ENCODE measurements around the gene DOCK2.
"Not testable (repeated sequence)": the region's sequence is repeated elsewhere in the genome, so short reads cannot be mapped to it uniquely, and the experiment has no call there.

The DOCK2 gene

GRCh38 chr5:169801781-169802180 is 164.7 kb downstream of the DOCK2 start:
- peak overlapping the region; percentile 23 for H3K27ac Mint-ChIP-seq
- peaks cover 56% of the 10 kb centered on the region for H3K36me3 Mint-ChIP-seq (ENCODE audit: low read depth)
- DNase-seq = no peak
- no peak for ATAC-seq
- H3K9me3 Mint-ChIP-seq = no peaks in the 10 kb centered on the region
- no peak overlapping the region for H3K4me3 Mint-ChIP-seq
- no peaks in the 10 kb centered on the region for H3K27me3 Mint-ChIP-seq
- peaks cover 61% of the 10 kb centered on the region for H3K4me1 Mint-ChIP-seq

- Mint-ChIP-seq H3K9me3 (no peaks in the 10 kb centered on the region), H3K36me3 (ENCODE audit: low read depth) (peaks cover 48% of the 10 kb centered on the region), H3K4me1 (peaks cover 52% of the 10 kb centered on the region), H3K4me3 (no peak overlapping the region), H3K27ac (no peak overlapping the region), H3K27me3 (no peaks in the 10 kb centered on the region)
- no peak for DNase-seq
- ATAC-seq = no peak
Measured at GRCh38 chr5:169803077-169803981, 166.3 kb downstream of the DOCK2 start.

DNA sequence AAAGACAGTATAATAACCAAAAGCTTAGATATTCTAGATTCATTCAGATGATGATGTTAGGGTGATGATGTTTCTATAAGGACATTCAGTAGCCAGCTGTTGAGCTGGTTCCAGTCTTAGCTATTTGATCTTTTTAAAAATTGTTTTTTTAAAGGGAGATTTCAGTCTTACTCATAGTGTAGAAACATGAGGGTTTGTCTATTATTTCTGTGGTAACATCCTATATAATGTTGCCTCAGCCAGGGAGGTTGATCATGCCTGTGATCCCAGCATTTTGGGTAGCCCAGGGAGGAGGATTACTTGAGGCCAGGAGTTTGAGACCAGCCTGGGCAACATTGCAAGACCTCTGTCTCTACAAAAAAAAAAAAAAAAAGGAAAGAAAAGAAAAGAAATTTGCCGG is 167.8 kb downstream of the DOCK2 start:
- Mint-ChIP-seq H3K4me3 (peak overlapping the region; percentile 48), H3K36me3 (ENCODE audit: low read depth) (peaks cover 50% of the 10 kb centered on the region), H3K9me3 (no peaks in the 10 kb centered on the region), H3K27me3 (no peaks in the 10 kb centered on the region), H3K27ac (peak overlapping the region; percentile 92), H3K4me1 (peaks cover 50% of the 10 kb centered on the region)
- DNase-seq (no peak), ATAC-seq (no peak)

- ATAC-seq (peak; percentile 93), DNase-seq (peak; percentile 53)
- H3K4me3 Mint-ChIP-seq = peak overlapping the region; percentile 48
- H3K4me1 Mint-ChIP-seq = peaks cover 44% of the 10 kb centered on the region
- no peaks in the 10 kb centered on the region for H3K27me3 Mint-ChIP-seq
- H3K9me3 Mint-ChIP-seq = no peaks in the 10 kb centered on the region
- H3K27ac Mint-ChIP-seq = peak overlapping the region; percentile 92
- H3K36me3 Mint-ChIP-seq (ENCODE audit: low read depth) = peaks cover 48% of the 10 kb centered on the region
Measured at GRCh38 chr5:169805527-169805934, 168.5 kb downstream of the DOCK2 start.

DNA sequence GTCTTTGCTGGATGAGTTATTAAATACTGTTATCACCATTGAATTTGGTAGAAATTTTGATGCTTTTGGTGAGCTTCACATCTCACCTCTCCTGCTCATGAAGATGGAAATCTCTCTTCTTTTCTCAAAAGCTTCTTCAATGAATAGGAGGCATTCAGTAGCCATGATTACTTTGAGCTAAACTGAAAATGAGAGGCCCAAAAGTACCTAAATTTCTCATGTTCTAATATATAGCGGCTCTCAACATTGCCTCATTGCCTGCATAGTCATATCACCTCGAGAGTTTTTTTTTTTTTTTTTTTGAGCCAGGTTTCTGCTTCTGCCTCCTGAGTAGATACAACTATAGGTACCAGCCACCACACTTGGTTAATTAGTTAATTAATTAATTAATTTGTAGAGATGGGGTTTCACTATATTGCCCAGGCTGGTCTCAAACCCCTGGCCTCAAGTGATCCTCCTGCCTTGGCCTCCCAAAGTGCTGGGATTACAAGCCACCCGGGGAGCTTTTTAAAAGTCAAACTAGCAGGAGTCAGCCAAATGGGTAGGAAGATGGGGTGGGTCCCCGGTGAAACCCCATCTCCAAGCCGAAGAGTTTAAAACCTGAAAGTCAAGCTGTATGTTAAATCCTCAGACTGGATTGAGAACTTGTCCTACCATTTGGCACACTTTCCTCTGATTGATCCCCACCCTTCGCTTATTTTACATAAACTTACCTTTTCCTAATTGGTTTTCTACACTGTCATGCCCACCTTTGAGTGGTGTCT is 169.0 kb downstream of the DOCK2 start:
- DNase-seq = no peak
- peaks cover 46% of the 10 kb centered on the region for H3K36me3 Mint-ChIP-seq (ENCODE audit: low read depth)
- peaks cover 41% of the 10 kb centered on the region for H3K4me1 Mint-ChIP-seq
- peak; percentile 12 for ATAC-seq
- peak overlapping the region; percentile 92 for H3K27ac Mint-ChIP-seq
- H3K4me3 Mint-ChIP-seq = peak overlapping the region; percentile 48
- H3K27me3 Mint-ChIP-seq = no peaks in the 10 kb centered on the region
- no peaks in the 10 kb centered on the region for H3K9me3 Mint-ChIP-seq

DNA sequence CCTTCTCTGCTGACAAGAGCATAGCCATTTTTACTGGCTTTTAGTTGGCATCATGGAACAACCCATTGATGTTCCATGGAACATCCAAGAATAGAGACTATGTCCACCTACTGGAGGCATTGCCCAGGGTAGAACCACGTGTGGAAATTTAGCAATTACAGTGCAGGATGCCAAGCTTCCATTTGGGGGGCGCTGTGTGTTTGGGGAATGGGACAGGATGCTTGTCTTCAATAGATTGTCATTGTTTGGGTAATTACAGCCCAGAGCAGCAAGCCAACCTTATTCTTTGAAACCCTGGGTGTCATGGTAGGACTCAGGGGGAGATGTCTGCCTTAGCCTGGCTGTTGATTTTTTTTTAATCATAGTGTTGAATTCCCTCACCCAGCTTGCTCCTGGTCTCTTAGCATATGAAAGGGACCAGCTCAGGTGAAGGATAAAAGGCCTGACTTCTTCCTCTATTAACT is 171.1 kb downstream of the DOCK2 start:
- no peak for ATAC-seq
- Mint-ChIP-seq H3K36me3 (ENCODE audit: low read depth) (peaks cover 46% of the 10 kb centered on the region), H3K9me3 (no peaks in the 10 kb centered on the region), H3K4me1 (peaks cover 31% of the 10 kb centered on the region), H3K27ac (no peak overlapping the region), H3K4me3 (no peak overlapping the region), H3K27me3 (no peaks in the 10 kb centered on the region)
- no peak for DNase-seq

DNA sequence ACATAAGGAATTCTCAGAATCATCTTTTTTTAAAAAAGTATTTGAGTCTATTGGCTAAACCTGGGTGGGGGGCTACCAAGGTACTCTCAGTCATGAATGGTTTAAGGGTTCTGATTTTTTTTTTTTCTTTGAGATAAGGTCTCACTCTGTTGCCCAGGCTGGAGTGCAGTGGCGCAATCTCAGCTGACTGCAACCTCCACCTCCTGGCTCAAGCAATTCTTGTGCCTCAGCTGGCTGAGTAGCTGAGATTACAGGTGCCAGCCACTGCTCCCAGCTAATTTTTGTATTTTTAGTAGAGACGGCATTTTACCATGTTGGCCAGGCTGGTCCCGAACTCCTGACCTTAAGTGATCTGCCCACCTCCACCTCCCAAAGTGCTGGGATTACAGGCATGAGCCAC is 171.8 kb downstream of the DOCK2 start:
- H3K36me3 Mint-ChIP-seq (ENCODE audit: low read depth) = peaks cover 47% of the 10 kb centered on the region

GRCh38 chr5:169809281-169809680 is 172.2 kb downstream of the DOCK2 start:
- Mint-ChIP-seq H3K36me3 (ENCODE audit: low read depth) (peaks cover 48% of the 10 kb centered on the region), H3K27me3 (no peaks in the 10 kb centered on the region), H3K27ac (no peak overlapping the region), H3K9me3 (no peaks in the 10 kb centered on the region), H3K4me1 (peaks cover 22% of the 10 kb centered on the region), H3K4me3 (no peak overlapping the region)
- no peak for DNase-seq
- ATAC-seq = no peak

More for the DNA sequence above, 171.8 kb downstream of the DOCK2 start:
- H3K27me3 Mint-ChIP-seq, ATAC-seq, H3K27ac Mint-ChIP-seq, H3K9me3 Mint-ChIP-seq, H3K4me3 Mint-ChIP-seq, DNase-seq: not testable (repeated sequence)
- peaks cover 25% of the 10 kb centered on the region for H3K4me1 Mint-ChIP-seq

- DNase-seq (no peak), ATAC-seq (no peak)
- Mint-ChIP-seq H3K9me3 (no peaks in the 10 kb centered on the region), H3K36me3 (ENCODE audit: low read depth) (peaks cover 40% of the 10 kb centered on the region), H3K27ac (no peak overlapping the region), H3K27me3 (no peaks in the 10 kb centered on the region), H3K4me1 (peaks cover 9% of the 10 kb centered on the region), H3K4me3 (no peak overlapping the region)
Measured at GRCh38 chr5:169810524-169810923, 173.4 kb downstream of the DOCK2 start.

- Mint-ChIP-seq H3K4me3 (no peak overlapping the region), H3K4me1 (peaks cover 4% of the 10 kb centered on the region), H3K9me3 (no peaks in the 10 kb centered on the region), H3K27me3 (no peaks in the 10 kb centered on the region), H3K36me3 (ENCODE audit: low read depth) (peaks cover 40% of the 10 kb centered on the region), H3K27ac (no peak overlapping the region)
- ATAC-seq (no peak), DNase-seq (no peak)
Measured at GRCh38 chr5:169811023-169811422, 173.9 kb downstream of the DOCK2 start.

DNA sequence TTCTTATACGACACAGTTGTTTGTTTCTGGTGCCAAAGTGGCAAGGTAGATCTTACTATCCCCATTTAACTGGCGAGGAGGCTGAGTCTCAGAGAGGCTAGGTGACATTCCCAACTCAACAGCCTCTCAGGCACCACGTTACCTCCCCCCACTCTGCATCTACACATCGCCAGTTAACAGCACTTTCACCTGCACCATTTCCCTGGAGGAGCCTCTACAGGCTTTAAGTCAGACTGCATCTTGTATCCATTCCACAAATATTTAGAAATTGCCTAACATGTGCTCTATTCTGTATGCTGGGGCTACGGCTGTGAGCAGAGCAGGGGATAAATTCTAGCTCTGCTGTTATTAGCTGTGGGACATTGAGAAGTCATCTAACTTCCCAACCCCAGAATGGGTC is 174.6 kb downstream of the DOCK2 start:
- DNase-seq = no peak
- Mint-ChIP-seq H3K27ac (no peak overlapping the region), H3K36me3 (ENCODE audit: low read depth) (peaks cover 42% of the 10 kb centered on the region)

GRCh38 chr5:169812786-169813185 is 175.7 kb downstream of the DOCK2 start:
- H3K36me3 Mint-ChIP-seq (ENCODE audit: low read depth) = peaks cover 52% of the 10 kb centered on the region
- H3K27me3 Mint-ChIP-seq = no peaks in the 10 kb centered on the region
- no peak overlapping the region for H3K27ac Mint-ChIP-seq
- H3K9me3 Mint-ChIP-seq = no peaks in the 10 kb centered on the region
- ATAC-seq = no peak
- H3K4me3 Mint-ChIP-seq = no peak overlapping the region
- no peaks in the 10 kb centered on the region for H3K4me1 Mint-ChIP-seq
- DNase-seq = no peak

More for the DNA sequence above, 174.6 kb downstream of the DOCK2 start:
- H3K27me3 Mint-ChIP-seq = no peaks in the 10 kb centered on the region
- ATAC-seq = no peak
- H3K4me1 Mint-ChIP-seq = no peaks in the 10 kb centered on the region
- H3K9me3 Mint-ChIP-seq = no peaks in the 10 kb centered on the region
- H3K4me3 Mint-ChIP-seq = no peak overlapping the region

GRCh38 chr5:169814045-169814444 is 177.0 kb downstream of the DOCK2 start:
- Mint-ChIP-seq H3K4me1 (no peaks in the 10 kb centered on the region), H3K36me3 (ENCODE audit: low read depth) (peaks cover 62% of the 10 kb centered on the region), H3K27ac (no peak overlapping the region), H3K9me3 (no peaks in the 10 kb centered on the region), H3K4me3 (no peak overlapping the region), H3K27me3 (no peaks in the 10 kb centered on the region)
- DNase-seq = no peak
- ATAC-seq = no peak

DNA sequence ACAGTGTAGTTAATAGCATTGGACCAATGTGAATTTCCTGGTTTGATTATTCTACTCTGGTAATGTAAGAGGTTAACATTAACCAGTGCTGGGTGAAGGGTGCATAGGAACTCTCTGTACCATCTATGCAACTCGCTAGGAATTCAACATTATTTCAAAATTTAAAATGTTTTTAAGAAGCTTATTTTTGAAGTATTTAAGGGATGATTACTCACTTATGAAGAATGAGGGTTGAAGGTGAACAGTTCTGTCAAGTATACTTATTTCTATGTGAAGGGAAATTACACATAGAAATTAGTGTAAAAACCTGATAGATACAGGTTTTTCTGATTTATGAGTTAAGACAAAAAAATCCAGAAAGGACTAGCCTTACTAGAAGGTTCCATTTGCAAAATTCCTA is 177.4 kb downstream of the DOCK2 start:
- Mint-ChIP-seq H3K4me3 (no peak overlapping the region), H3K36me3 (ENCODE audit: low read depth) (peaks cover 63% of the 10 kb centered on the region), H3K9me3 (no peaks in the 10 kb centered on the region), H3K4me1 (no peaks in the 10 kb centered on the region), H3K27ac (no peak overlapping the region), H3K27me3 (no peaks in the 10 kb centered on the region)
- DNase-seq = no peak
- no peak for ATAC-seq

GRCh38 chr5:169817031-169817430 is 180.0 kb downstream of the DOCK2 start:
- Mint-ChIP-seq H3K36me3 (ENCODE audit: low read depth) (peaks cover 67% of the 10 kb centered on the region), H3K4me1 (no peaks in the 10 kb centered on the region), H3K9me3 (peaks cover 3% of the 10 kb centered on the region), H3K4me3 (no peak overlapping the region), H3K27ac (no peak overlapping the region), H3K27me3 (no peaks in the 10 kb centered on the region)
- DNase-seq (no peak), ATAC-seq (no peak)

Measured in activated naive CD8-positive, alpha-beta T cell treated with anti-CD3 and anti-CD28 coated beads, Interleukin-2, amount 50 U/mL, for 24 hours (primary cell).